Measurements from ENCODE around the gene CD58. TPM values are rescaled to one million over a fixed set of nuclear protein-coding genes. Genes with fewer than 3 reads are reported as not detected.

CD58 gene
- total and polyA plus RNA-seq, 9 of the 15 experiments (the other 6 are each of a cell fraction or from before 2014, with no cell fraction given), result 18.1 to 113 (median 37.4) TPM

DNA sequence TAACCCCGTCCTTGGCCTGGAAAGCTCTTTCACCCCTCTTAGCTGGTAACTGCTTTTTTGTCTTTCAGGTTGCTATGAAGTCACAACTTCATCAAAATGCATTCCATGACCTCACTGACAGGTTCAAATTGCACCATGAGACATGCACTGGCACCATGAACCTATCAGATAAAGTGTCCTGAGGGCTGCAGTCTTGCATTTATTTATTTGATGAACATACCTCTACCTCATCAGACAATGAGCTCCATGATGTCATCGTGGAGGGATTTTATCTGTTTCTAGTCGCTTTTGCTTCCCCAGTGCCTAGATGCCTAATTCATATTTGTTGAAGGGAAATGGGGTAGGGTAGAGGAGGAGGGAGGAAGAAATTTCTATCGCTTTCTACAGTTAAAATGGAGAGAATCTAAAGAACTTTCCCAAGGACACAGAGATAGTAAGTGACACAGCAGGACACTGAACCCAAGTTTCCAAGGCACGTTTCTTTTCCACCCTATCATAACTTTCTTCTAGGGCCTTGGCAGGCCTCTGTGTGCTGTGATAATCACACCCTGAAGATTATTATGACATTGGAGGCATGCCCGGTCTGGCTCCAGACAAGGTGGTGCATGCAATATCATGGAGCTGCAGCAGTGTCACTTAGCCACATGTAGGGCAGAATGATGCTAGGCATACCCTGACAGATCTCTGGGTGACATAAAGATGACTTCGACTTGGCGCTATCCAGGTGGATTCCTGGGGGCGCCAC lies 69.5 kb downstream of the CD58 start (continued):
- TF ChIP-seq ELF1 (tag; IDR thresholded peaks at IDR 0.05) (no peak), SRSF3 (IDR thresholded peaks at IDR 0.05; ENCODE audit: insufficient read depth, low read length) (no peak), POLR2H (tag; IDR thresholded peaks at IDR 0.05; ENCODE audit: low read depth) (no peak), TAL1 (IDR thresholded peaks at IDR 0.05) (peak; percentile 38; the same call in 1 of the 2 replicates), HNRNPK (IDR thresholded peaks at IDR 0.05; ENCODE audit: low read depth, low read length, poor library complexity, severe bottlenecking) (no peak), CC2D1A (IDR thresholded peaks at IDR 0.05) (no peak), NCOA4 (IDR thresholded peaks at IDR 0.05; ENCODE audit: partially characterized antibody) (no peak), LARP7 (IDR thresholded peaks at IDR 0.05) (no peak), RFX1 (IDR thresholded peaks at IDR 0.05) (no peak)
- TF ChIP-seq, protein P1, sequence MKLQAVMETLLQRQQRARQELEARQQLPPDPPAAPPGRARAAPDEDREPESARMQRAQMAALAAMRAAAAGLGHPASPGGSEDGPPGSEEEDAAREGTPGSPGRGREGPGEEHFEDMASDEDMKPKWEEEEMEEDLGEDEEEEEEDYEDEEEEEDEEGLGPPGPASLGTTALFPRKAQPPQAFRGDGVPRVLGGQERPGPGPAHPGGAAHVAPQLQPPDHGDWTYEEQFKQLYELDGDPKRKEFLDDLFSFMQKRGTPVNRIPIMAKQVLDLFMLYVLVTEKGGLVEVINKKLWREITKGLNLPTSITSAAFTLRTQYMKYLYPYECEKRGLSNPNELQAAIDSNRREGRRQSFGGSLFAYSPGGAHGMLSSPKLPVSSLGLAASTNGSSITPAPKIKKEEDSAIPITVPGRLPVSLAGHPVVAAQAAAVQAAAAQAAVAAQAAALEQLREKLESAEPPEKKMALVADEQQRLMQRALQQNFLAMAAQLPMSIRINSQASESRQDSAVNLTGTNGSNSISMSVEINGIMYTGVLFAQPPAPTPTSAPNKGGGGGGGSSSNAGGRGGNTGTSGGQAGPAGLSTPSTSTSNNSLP (IDR thresholded peaks at IDR 0.05; ENCODE audit: borderline replicate concordance, low read depth, low read length), result no peak
- TF ChIP-seq, protein P2, sequence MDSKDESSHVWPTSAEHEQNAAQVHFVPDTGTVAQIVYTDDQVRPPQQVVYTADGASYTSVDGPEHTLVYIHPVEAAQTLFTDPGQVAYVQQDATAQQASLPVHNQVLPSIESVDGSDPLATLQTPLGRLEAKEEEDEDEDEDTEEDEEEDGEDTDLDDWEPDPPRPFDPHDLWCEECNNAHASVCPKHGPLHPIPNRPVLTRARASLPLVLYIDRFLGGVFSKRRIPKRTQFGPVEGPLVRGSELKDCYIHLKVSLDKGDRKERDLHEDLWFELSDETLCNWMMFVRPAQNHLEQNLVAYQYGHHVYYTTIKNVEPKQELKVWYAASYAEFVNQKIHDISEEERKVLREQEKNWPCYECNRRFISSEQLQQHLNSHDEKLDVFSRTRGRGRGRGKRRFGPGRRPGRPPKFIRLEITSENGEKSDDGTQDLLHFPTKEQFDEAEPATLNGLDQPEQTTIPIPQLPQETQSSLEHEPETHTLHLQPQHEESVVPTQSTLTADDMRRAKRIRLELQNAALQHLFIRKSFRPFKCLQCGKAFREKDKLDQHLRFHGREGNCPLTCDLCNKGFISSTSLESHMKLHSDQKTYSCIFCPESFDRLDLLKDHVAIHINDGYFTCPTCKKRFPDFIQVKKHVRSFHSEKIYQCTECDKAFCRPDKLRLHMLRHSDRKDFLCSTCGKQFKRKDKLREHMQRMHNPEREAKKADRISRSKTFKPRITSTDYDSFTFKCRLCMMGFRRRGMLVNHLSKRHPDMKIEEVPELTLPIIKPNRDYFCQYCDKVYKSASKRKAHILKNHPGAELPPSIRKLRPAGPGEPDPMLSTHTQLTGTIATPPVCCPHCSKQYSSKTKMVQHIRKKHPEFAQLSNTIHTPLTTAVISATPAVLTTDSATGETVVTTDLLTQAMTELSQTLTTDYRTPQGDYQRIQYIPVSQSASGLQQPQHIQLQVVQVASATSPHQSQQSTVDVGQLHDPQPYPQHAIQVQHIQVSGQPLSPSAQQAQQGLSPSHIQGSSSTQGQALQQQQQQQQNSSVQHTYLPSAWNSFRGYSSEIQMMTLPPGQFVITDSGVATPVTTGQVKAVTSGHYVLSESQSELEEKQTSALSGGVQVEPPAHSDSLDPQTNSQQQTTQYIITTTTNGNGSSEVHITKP (IDR thresholded peaks at IDR 0.05; ENCODE audit: partially characterized antibody), result no peak
- TF ChIP-seq, protein P3, sequence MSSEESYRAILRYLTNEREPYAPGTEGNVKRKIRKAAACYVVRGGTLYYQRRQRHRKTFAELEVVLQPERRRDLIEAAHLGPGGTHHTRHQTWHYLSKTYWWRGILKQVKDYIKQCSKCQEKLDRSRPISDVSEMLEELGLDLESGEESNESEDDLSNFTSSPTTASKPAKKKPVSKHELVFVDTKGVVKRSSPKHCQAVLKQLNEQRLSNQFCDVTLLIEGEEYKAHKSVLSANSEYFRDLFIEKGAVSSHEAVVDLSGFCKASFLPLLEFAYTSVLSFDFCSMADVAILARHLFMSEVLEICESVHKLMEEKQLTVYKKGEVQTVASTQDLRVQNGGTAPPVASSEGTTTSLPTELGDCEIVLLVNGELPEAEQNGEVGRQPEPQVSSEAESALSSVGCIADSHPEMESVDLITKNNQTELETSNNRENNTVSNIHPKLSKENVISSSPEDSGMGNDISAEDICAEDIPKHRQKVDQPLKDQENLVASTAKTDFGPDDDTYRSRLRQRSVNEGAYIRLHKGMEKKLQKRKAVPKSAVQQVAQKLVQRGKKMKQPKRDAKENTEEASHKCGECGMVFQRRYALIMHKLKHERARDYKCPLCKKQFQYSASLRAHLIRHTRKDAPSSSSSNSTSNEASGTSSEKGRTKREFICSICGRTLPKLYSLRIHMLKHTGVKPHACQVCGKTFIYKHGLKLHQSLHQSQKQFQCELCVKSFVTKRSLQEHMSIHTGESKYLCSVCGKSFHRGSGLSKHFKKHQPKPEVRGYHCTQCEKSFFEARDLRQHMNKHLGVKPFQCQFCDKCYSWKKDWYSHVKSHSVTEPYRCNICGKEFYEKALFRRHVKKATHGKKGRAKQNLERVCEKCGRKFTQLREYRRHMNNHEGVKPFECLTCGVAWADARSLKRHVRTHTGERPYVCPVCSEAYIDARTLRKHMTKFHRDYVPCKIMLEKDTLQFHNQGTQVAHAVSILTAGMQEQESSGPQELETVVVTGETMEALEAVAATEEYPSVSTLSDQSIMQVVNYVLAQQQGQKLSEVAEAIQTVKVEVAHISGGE (CRISPR knock-in tag; IDR thresholded peaks at IDR 0.05), result no peak
- TF ChIP-seq, protein P4, sequence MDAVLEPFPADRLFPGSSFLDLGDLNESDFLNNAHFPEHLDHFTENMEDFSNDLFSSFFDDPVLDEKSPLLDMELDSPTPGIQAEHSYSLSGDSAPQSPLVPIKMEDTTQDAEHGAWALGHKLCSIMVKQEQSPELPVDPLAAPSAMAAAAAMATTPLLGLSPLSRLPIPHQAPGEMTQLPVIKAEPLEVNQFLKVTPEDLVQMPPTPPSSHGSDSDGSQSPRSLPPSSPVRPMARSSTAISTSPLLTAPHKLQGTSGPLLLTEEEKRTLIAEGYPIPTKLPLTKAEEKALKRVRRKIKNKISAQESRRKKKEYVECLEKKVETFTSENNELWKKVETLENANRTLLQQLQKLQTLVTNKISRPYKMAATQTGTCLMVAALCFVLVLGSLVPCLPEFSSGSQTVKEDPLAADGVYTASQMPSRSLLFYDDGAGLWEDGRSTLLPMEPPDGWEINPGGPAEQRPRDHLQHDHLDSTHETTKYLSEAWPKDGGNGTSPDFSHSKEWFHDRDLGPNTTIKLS (IDR thresholded peaks at IDR 0.05; ENCODE audit: borderline replicate concordance, low read depth), result no peak
- TF ChIP-seq, protein P5, sequence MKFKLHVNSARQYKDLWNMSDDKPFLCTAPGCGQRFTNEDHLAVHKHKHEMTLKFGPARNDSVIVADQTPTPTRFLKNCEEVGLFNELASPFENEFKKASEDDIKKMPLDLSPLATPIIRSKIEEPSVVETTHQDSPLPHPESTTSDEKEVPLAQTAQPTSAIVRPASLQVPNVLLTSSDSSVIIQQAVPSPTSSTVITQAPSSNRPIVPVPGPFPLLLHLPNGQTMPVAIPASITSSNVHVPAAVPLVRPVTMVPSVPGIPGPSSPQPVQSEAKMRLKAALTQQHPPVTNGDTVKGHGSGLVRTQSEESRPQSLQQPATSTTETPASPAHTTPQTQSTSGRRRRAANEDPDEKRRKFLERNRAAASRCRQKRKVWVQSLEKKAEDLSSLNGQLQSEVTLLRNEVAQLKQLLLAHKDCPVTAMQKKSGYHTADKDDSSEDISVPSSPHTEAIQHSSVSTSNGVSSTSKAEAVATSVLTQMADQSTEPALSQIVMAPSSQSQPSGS (CRISPR knock-in tag; IDR thresholded peaks at IDR 0.05), result no peak
